Measurements from ENCODE around the gene SERPINF2.
"Not testable (repeated sequence)": the region's sequence is repeated elsewhere in the genome, so short reads cannot be mapped to it uniquely, and the experiment has no call there.

SERPINF2 gene

GRCh38 chr17:1716076-1716911, 26.4 kb upstream of the SERPINF2 start:
- peak; percentile 100 for DNase-seq (ENCODE audit: extremely low read depth in 1 of 2, low read depth in 1 of 2)

GRCh38 chr17:1716912-1717695, 25.6 kb upstream of the SERPINF2 start:
- peak; percentile 64 to 87 for DNase-seq (ENCODE audit: extremely low read depth in 1 of 2, low read depth in 1 of 2)

GRCh38 chr17:1718362-1719165, 24.1 kb upstream of the SERPINF2 start:
- no peak for DNase-seq (ENCODE audit: extremely low read depth in 1 of 2, low read depth in 1 of 2)

GRCh38 chr17:1720856-1721386, 21.8 kb upstream of the SERPINF2 start:
- DNase-seq (ENCODE audit: extremely low read depth in 1 of 2, low read depth in 1 of 2): no peak

GRCh38 chr17:1722022-1722421, 20.6 kb upstream of the SERPINF2 start:
- DNase-seq (ENCODE audit: extremely low read depth in 1 of 2, low read depth in 1 of 2): not testable (repeated sequence)

GRCh38 chr17:1724351-1724868, 18.3 kb upstream of the SERPINF2 start, which contains the start of gene WDR81:
WDR81 (plus strand) TSS chr17:1724704; CDS start chr17:1724960, 256 bp downstream.
- peak; percentile 75 to 85 for DNase-seq (ENCODE audit: extremely low read depth in 1 of 2, low read depth in 1 of 2)

- DNase-seq (ENCODE audit: extremely low read depth in 1 of 2, low read depth in 1 of 2): no peak
Measured at GRCh38 chr17:1724869-1725641, 17.6 kb upstream of the SERPINF2 start.

DNA sequence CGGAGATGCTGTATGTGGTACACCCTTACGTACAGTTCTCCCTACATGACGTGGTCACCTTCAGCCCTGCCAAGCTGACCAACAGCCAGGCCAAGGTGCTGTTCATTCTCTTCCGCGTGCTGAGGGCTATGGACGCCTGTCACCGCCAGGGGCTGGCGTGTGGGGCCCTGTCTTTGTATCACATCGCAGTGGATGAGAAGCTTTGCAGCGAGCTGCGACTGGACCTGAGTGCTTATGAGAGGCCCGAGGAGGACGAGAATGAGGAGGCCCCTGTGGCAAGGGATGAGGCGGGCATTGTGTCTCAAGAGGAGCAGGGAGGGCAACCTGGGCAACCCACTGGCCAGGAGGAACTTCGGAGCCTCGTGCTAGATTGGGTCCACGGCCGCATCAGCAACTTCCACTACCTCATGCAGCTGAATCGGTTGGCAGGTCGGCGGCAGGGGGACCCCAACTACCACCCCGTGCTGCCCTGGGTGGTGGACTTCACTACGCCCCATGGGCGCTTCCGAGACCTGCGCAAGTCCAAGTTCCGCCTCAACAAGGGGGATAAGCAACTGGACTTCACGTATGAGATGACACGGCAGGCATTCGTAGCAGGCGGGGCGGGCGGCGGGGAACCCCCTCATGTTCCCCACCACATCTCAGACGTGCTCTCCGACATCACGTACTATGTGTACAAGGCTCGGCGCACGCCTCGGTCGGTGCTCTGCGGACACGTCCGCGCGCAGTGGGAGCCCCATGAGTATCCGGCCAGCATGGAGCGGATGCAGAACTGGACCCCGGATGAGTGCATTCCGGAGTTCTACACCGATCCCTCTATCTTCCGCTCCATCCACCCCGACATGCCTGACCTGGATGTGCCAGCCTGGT, 16.8 kb upstream of the SERPINF2 start:
- no peak for DNase-seq (ENCODE audit: extremely low read depth in 1 of 2, low read depth in 1 of 2)

DNA sequence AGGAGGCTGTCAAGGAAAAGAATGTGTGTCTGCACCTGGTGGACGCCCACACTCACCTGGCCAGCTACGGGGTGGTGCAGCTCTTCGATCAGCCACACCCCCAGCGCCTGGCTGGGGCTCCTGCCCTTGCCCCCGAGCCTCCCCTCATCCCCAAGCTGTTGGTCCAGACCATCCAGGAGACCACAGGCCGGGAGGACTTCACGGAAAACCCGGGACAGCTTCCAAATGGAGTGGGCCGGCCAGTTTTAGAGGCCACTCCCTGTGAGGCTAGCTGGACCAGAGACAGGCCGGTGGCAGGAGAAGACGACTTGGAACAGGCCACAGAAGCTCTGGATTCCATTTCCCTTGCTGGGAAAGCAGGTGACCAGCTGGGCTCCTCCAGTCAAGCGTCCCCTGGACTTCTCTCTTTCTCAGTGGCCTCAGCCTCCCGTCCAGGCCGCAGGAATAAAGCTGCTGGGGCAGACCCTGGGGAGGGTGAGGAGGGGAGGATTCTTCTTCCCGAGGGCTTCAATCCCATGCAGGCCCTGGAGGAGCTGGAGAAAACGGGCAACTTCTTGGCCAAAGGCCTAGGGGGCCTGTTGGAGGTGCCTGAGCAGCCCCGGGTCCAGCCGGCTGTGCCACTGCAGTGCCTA, 15.9 kb upstream of the SERPINF2 start:
- no peak for DNase-seq (ENCODE audit: extremely low read depth in 1 of 2, low read depth in 1 of 2)

GRCh38 chr17:1727258-1727789, 15.3 kb upstream of the SERPINF2 start:
- no peak for DNase-seq (ENCODE audit: extremely low read depth in 1 of 2, low read depth in 1 of 2)

DNA sequence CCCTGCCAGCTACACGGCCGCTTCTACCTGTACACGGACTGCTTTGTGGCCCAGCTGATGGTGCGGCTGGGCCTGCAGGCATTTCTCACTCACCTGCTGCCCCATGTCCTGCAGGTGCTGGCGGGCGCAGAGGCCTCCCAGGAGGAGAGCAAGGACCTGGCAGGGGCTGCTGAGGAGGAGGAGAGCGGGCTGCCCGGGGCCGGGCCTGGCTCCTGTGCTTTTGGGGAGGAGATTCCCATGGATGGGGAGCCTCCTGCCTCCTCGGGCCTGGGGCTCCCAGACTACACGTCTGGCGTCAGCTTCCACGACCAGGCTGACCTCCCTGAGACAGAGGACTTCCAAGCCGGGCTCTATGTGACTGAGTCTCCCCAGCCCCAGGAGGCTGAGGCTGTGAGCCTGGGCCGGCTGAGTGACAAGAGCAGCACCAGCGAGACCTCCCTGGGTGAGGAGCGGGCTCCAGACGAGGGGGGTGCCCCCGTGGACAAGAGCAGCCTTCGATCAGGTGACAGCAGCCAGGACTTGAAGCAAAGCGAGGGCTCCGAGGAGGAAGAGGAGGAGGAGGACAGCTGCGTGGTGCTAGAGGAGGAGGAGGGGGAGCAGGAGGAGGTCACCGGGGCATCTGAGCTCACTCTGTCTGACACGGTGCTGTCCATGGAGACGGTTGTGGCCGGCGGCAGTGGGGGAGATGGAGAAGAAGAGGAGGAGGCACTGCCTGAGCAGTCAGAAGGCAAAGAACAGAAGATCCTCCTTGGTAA, 14.6 kb upstream of the SERPINF2 start:
- no peak for DNase-seq (ENCODE audit: extremely low read depth in 1 of 2, low read depth in 1 of 2)

- DNase-seq (ENCODE audit: extremely low read depth in 1 of 2, low read depth in 1 of 2): no peak
Measured at GRCh38 chr17:1729966-1730325, 12.7 kb upstream of the SERPINF2 start.

GRCh38 chr17:1730326-1731193, 12.1 kb upstream of the SERPINF2 start:
- DNase-seq (ENCODE audit: extremely low read depth in 1 of 2, low read depth in 1 of 2): no peak

GRCh38 chr17:1731194-1731506, 11.5 kb upstream of the SERPINF2 start:
- DNase-seq (ENCODE audit: extremely low read depth in 1 of 2, low read depth in 1 of 2): no peak

- no peak for DNase-seq (ENCODE audit: extremely low read depth in 1 of 2, low read depth in 1 of 2)
Measured at GRCh38 chr17:1732241-1732832, 10.3 kb upstream of the SERPINF2 start.

GRCh38 chr17:1732833-1733321, 9.8 kb upstream of the SERPINF2 start:
- DNase-seq (ENCODE audit: extremely low read depth in 1 of 2, low read depth in 1 of 2): no peak
